HG02852 (cell line): Measurements from ENCODE around the gene ZNF609.

Experiments used
- ATAC-seq: cut with Tn5 transposase; IDR thresholded peaks from one replicate; pipeline ENCODE4 v1.9.1; 2021; ENCODE audit warnings: mild to moderate bottlenecking, moderate library complexity; ENCODE audit not compliant: unreplicated experiment

Gene ZNF609

DNA sequence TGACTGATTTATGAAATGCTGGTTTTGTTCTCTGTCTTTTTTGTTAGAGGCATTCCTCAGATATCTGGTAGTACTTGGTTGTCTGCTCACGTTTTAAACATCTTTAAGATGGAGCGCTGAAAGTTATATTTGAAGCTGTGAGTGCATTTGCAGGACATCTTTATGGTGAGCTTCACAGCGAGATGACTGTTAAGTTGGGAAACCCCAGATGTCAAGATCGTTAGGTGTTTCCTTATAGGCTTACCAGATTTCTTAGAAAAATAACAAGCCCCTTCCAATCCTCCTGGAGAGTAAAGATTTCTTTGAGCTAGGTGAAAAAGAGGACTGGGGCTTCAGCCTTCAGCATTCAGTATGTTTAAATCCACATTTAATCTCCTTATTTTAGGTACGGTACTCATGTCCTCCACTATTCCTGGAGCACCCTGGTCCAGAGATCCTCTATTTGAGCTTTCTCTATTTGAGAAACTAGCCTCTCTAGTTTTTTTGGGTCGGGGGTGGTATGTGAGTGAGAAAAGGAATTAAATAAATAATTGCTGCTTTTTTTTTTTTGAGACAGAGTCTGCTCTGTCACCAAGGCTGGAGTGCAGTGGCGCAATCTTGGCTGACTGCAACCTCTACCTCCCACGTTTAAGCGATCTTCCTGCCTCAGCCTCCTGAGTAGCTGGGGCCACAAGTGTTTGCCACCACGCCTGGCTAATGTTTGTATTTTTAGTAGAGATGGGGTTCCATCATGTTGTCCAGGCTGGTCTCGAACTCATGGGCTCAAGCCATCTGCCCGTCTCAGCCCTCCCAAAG, 72.3 kb downstream of the ZNF609 start:
- no peak for ATAC-seq

DNA sequence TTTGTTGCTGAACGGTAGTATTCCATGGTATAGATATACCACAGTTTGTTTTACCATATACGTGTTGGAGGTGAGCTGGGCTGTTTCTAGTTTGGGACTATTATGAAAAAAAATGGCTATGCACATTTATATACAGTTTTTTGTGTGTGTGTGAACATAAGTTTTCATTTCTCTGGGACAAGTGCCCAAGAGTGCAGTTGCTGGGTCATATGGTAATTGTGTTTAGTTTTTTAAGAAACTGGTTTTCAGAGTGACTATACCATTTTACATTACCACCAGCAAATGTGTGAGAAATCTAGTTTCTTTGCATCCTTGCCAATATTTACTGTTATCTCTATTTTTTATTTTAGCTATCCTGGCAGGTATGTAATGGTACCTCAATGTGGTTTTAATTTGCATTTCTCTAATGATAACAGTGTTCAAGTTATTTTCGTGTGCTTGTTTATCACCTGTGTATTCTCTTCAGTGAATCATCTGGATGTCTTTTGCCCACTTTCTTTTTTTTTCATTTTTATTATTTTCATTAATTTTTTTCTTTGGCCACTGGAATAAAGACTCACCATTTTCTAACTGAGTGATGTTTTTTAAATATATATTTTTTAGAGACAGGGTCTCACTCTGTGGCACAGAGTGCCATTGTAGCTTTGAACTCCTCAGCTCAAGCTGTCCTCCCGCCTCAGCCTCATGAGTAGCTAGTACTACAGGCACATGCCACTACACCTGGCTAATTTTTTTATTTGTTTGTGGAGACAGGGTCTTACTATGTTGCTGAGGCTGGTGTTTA, 75.3 kb downstream of the ZNF609 start:
- no peak for ATAC-seq

DNA sequence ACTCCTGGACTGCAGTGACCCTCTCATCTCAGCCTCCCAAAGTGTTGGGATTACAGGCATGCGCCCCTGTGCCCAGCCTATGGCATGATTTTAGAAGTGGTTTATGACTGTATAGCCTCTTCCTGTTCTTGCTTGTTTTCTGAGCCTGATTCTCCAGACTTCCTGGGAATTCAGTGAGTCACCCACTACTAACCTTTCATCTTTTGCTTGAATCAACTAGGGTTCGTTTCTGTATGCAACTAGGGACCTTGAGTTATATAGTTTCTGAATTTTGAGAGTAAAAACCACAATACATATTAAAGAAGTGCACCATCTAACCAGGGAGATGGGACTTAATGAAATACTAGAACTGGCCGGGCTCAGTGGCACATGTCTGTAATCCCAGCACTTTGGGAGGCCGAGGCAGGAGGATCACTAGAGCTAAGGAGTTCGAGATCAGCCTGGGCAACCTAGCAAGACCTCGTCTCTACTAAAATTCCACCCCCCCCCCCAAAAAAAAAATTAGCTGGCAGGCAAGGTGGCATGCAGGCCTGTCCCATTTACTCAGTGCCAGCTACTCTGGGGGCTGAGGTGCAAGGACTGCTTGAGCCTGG, 76.0 kb downstream of the ZNF609 start:
- no peak for ATAC-seq

DNA sequence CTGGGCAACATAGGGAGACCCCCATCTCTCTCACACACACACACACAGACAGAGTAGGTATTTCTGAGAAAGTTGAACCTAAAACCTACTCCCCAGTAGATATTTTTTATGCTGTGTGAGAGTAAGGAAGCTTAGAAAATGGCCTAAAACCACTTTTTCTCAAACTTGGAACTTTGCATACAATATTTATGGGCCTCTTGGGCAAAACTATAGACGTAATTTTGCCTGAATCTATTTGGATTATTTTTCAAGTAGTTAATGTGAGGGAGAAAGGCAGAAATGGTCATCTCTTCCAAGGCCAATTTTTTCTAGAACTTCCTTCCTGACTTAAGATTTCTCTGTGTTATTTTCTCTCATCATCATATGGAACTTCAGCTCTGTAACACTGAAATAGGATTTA, 81.7 kb downstream of the ZNF609 start:
- ATAC-seq = no peak

DNA sequence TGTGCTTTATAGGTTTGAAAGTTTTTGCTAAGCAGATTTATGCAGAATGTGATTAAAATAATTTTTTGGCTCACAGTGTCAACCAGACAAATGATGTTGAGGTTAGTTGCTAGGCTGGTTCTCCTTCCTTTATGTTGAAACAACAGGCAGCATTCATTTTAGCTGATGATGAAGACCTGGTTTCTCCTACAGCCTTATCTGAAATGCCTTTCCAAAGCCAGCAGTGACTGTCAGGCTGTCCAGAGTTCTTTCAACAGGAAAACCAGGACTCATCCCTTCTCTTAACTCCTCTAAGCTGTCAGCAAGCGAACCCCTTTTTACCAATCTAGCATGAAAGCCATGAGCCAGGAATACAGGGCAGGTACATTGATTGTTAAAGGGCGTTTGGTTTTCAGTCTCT, 84.1 kb downstream of the ZNF609 start:
- no peak for ATAC-seq

DNA sequence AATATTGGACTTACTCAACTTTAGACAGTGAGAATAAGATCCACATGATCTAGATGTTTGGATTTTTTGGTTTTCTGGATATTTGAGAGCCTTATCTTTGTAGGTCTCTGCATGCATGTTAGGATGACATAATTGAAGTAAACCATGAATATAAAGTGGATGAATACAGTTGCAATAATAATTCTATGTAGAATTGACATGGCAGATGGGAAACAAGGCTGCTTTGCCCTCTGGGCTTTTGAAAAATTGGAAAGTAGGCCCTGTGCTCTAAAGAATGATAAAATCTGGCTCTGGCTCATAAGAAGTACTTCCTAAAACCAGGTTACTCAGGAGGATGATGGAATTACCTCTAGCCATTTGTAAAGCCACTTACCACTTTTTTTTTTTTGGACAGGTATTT, 86.9 kb downstream of the ZNF609 start:
- no peak for ATAC-seq

DNA sequence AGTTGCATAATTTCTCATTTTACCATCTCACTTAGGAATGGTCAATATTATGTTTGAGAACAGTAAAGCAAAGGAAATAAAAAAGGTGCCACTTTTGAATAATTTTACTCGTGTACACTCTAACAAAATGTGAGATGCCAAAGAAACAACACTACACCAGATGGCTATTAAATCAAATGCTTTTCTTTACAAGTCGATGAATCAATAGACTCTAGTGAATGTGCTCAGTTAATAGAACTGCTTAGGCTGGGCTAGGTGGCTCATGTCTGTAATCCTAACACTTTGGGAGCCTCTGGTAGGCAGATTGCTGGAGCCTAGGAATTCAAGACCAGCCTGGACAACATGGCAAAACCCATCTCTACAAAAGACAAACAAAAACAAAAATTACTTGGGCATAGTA, 87.9 kb downstream of the ZNF609 start:
- ATAC-seq = no peak

DNA sequence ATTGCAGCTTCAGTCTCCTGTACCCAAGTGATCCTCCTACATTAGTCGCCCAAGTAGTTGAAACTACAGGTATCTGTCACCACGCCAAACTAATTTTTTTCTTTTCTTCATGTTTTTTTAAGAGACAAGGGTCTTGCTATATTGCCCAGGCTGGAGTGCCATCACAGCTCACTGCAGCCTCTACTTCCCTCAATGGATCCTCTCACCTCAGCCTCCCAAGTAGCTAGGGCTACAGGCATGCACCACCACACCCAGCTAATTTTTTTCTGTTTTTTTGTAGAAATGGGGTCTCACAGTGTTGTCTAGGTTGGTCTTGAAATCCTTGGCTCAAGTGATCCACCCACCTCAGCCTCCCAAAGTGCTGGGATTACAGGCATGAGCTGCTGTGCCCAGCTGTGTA, 89.5 kb downstream of the ZNF609 start:
- no peak for ATAC-seq

DNA sequence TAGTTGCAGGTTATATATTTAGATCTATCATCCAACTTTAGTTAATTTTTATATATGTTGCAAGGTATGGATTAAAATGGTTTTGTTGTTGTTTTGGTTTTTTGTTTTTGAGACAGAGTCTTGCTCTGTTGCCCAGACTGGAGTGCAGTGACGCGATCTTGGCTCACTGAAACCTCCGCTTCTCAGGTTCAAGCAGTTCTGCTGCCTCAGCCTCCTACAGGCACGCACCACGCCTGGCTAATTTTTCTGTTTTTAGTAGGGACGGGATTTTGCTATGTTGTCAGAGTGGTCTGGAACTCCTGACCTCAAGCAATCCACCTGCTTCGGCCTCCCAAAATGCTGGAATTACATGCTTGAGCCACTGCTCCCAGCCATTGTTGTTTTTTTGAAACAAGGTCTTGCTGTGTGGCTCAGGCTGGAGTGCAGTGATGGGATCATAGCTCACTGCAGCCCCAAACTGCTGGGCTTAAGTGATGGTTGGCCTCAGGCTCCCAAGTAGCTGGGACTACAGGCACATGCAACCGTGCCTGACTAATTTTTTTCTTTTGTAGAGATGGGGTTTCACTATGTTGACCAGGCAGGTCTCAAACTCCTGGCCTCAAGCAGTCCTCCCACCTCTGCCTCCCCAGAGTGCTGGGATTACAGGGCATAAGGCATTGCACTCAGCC, 92.0 kb downstream of the ZNF609 start:
- no peak for ATAC-seq

DNA sequence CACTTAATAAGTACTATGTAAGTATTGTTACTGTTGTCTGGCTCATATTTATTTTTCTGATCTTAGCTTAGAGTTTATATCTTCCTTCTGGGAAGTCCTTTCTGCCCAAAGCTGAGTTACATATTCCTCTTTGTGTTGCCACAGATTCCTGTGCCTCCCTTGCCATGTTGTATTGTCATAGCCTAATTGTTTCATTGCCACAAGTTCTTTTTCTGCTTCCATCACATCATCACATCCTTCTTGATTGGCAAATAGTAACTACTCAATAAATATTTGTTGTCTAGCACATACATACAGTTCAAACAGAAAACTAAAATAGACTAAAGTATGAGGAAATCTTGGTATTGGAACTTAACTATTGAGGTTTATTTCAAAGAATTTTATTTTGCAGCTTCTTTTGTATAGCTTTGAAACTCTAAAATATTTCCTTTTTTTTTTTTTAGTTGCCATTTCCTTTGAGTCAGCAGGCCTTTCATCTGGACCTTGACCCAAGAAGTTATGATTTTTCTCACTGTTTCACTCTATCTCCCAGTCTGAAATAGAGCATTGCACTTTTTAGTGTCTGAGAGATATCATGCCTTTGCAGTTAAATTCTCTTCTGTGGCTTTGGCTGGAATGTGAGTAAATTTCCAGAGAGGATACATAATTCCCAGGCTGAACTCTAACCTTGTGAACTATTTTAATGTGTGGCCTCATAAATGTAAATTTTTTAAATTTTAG, 98.2 kb downstream of the ZNF609 start:
- ATAC-seq = no peak

DNA sequence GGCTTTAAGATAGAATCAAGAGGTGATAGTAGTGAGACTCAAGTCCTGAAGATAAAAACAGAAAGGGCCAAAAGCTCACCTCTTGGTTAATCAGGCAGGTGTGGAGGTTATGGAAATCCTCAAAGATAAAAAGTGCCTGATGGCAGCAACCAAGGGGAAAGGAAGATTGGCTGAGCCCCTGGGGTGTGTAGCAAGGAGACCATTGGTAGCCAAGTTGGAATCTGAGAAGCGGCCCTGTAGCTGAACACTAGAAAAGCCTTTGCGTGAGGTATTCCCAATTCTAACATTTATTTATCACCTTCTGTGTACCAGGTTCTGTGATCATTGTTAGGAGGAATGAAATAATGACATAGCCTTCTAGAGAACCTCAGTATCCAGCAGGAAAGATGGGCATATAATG, 98.9 kb downstream of the ZNF609 start:
- ATAC-seq = no peak

DNA sequence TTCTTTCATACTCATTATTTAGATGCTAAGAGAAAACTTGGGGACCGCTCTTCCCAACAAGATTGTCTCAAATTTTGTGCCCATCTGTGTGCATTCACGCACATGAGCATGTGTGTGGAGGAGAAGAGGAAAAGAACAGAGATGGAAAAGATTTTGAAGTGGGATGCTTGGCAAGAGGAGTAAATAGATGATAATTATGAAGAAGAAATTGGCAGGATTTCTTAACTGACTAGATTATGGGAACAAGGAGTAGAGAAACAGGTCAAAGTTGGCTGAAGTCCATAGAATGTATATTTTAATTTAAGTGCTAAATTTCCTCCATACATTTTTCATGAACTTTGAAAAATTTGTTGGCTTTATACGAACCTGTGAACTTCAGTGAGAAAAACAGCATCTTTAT, 100.1 kb downstream of the ZNF609 start:
- ATAC-seq = no peak

DNA sequence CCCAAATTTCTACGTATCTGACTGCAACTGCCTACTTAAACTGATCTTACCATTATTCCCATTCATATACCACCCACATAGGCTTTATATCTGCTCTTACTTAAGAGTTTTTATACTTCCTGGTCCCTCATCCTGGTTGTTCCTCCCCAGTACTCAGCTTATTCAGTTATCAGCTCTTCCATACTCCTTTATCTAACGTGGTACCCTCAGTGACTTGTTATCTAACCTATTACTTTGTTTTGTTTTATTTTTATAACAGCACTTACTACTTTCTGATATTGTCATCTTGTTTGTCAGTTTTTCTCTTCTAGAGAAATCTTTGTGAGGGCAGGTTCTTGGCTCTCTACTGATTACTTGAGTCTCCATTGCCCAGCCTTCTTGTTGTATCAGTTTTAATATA, 100.6 kb downstream of the ZNF609 start:
- no peak for ATAC-seq

DNA sequence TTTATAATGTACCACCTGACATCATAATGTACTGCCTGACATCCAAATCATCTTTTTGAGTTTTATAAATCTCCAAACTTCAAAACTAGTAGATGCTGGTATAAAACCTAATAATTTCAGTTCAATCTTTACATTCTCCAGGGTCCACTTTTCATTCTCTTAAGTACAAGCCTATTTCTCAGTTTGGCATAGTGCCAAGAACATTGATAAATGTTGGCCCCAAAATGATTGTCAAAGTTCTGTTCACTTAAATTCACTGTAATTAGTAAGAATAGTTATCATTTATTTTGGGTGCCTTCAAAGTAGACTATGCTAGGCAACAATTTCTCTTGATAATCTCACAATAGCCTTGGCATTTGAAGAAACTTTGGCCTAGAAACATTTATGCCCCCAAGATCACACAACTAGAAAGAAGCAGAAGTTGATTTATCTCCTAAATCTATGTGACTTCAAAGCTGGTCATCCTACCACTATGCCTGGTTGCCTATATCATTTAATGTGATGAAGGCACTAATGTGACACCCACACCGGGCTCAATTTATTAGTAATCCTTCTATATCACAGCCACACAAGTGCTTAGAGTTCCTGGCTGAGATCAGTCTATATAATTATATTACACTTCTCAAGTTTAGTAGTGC, 101.7 kb downstream of the ZNF609 start:
- no peak for ATAC-seq

DNA sequence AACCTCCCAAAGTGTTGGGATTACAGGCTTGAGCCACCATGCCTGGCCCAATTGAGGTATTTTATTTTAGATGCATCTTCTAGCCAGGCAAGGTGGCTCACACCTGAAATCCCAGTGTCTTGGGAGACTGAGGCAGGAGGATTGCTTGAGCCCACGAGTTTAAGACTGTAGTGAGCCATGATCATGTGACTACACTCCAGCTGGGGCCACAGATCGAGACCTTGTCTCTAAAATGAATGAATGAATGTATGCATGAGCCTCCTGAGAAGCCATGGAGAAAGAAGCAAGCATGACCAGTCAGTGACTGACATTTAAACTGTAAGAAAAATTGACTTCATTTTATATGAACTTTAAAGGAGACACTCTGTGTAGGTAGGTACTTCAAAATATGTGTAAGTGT, 105.7 kb downstream of the ZNF609 start:
- no peak for ATAC-seq

DNA sequence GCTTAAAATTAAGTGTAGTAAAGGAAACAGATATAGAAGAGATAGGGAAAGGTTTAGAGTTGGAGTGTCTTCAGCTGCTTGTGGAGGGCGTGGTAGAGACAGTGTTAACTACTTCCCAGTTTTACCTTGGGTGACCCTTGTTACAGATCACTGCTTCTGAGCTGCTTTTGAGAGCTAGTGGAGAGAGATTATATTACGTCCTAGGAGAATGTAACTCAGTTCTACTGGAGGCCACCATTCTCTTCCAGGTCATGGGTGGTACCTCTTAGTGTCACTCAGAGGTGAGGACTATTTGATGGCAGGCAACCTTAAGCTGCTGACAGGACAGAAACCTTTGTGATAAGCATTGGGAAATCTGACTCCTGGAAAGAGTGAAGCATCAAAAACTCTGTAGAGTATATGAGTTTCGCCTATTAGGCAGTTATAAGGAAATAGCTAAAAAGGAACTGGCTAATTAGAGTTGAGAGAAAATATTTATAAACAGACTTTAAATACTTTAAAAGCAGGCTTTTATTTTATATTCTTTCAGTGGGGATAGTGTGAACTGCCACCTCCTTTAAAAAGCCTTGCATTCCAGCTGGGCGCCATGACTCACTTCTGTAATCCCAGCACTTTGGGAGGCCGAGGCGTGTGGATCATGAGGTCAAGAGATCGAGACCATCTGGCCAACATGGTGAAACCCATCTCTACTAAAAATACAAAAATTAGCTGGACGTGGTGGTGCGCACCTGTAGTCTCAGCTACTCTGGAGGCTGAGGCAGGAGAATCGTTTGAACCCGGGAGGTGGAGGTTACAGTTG, 106.5 kb downstream of the ZNF609 start:
- no peak for ATAC-seq

DNA sequence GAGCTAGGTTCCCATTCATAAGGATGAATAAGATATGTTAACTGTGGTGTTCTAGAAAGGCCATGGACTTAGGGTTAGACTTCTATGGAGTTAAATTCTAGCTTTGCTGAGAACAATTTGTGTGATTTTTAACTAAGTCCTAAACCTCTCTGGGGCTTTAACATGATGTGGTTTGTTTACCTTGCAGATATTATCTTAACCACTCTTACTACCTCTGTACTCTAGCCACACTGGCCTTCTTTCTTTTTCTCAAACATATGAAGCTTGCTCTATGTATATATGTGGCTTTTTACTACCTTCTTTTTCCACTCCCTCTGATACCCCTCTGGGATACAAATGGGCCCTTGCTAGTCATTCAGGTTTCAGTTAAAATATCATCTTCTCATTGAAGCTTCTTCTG, 108.4 kb downstream of the ZNF609 start:
- ATAC-seq = no peak

DNA sequence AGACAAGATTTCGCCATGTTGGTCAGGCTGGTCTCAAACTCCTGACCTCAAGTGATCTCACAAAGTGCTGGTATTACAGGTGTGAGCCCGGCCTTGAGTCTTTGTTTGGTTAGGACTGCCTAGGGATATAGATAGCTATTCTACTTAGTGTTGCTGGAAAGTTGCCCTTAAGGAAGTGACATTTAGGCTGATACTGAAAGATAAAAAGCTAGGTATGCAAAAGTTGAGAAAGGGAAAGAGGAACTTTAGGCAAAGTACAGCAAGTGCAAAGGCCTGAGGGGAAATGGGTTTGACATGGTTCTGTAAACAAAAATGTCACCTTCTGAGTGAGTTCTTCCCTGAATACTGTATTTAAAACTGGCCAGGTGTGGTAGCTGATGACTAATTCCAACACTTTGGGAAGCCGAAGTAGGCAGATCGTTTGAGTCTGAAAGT, 111.5 kb downstream of the ZNF609 start:
- peak; percentile 77 for ATAC-seq

DNA sequence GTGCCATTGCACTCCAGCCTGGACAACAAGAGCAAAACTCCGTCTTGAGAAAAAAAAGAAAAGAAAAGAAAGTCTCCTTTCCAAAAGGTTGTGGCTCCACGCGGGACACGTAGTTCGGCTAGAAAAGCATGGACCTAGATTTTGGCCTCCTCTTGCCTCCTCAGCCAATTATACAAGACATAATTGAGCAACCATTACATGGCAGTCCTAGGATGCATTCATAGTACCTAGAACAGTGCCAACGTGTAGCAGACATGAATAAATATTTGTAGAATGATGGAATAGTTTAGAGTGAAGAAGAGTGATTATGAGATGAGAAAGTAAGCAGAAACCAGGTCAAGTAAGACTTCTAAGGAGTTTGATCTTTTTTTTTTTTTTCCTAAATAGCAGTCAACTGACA, 112.5 kb downstream of the ZNF609 start:
- ATAC-seq = no peak
